NCI-H1105 (cell line): Measurements from ENCODE around the gene TIMP3.

Experiments
- DNase-seq: peaks from one replicate; lab custom pipeline; 2025; lab: John Stamatoyannopoulos, UW

The TIMP3 gene

GRCh38 chr22:32830473-32830872 is 29.0 kb downstream of the TIMP3 start:
- no peak for DNase-seq

DNA sequence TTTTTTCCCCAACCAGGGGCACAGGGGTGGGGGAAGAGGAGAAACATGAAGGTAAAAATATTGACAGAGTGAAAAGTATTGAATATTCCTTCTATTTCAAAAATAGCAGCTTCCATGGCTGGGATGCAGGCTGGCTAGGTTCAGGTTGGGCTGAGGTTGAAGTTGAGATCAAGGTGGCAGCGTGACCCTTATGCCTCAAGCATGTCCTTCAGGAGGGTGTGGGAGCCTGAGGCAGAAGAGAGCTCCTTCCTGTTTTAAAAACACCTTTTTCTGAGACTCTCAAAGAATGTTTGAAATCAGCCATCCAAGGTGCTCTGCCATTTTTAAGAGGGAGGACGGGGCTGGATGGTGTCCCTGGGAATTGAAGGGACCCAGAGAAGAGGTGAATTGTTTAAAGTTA is 29.5 kb downstream of the TIMP3 start:
- DNase-seq, result no peak

DNA sequence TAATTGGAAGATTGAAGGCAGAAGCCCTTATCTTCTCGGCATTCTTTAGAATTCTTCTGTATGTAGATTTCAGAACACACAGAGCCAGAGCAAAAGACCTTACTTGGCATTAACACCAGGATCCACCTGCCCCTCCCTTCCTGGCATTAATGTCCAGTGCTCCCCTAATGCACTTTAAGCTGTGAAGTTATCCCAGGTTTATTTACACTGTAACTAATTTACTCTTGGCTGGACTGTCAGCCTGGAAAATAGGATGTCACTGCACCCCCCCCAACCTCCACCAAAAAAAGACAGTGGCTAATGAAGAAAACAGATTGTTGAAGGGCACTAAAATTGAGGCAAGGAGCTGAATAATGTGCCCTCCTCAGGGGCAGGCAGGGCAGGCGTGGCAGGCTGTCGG is 30.1 kb downstream of the TIMP3 start:
- DNase-seq, result no peak

DNA sequence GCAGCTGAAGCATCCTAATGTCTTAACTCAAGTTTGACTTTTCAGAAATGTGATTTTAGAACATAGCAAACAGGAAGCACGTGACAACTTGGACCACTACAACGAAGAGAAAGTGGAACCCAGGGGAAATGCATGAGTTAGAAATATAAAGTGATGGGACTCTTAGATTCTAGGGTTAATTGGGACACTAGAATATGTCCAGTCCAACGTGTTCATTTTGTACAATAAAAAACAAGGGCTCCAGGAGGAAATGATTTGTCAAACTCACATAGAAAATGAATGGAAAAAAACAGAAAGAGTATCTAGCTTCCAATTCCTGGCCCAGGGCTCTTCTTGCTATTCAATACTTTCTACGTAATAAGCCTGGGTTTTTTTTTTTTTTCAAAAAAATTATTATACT is 30.7 kb downstream of the TIMP3 start:
- no peak for DNase-seq

GRCh38 chr22:32836280-32837123 is 35.0 kb downstream of the TIMP3 start:
- DNase-seq, result no peak

- no peak for DNase-seq
These were observed 35.6 kb downstream of the TIMP3 start for GRCh38 chr22:32837142-32837541.

DNA sequence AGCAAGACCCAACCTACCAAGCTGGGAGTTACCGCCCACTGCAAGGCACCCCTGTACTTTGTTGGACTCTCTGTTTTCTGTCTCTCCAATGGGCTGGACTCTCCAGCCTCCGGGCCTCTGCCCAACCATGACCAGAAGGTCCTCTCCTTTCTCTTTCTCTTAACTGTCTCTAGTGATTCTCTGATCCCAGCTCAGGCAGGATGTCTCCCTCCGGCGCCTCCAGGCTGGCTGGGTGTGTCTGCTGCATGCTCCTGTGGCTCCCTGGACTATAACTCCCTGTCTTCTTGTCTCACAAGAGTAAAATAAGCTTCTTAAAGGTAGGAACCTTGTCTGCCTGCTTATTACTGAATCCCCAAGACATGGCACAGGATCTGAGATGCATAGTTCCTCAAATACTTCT is 36.3 kb downstream of the TIMP3 start:
- DNase-seq, result no peak

DNA sequence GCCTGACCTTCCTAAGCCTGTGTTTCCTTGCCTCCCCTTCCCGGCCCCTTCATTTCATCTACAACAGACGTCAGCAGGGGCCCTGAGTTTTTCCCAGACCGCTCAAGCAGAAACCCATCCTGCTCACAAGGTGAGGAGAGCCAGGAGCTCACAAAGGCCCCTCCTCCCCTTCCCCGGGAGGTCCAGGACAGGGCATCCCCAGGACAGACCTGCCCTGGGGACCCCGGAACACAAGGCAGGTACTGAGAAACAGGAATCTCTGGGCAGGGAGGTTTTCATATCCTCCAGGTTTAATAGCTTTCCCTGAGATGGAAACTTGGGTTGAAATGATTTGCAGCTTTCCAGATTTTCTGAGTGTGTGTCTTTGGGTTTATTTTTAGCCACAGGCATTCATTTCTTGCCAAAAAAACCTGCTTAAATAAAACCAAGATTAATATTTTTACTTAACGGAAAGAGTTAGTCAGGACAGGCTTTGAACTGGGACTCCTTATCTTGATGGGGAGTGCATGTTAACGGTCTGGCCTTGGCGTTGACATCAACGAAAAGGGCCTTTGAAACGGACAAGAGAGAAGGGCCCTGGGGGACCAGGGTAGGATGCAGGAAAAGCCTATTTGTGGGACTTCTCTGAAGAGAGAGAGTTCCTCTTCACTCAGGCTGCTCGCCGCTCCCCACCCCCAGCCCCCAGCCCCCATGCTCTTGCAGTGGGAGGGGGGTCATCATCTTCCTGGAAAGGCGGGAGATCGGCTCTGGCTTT is 38.5 kb downstream of the TIMP3 start:
- DNase-seq, result no peak

- DNase-seq, result no peak
These were observed 39.7 kb downstream of the TIMP3 start for GRCh38 chr22:32841175-32841574.

- no peak for DNase-seq
These were observed 41.0 kb downstream of the TIMP3 start for GRCh38 chr22:32842486-32842885.

DNA sequence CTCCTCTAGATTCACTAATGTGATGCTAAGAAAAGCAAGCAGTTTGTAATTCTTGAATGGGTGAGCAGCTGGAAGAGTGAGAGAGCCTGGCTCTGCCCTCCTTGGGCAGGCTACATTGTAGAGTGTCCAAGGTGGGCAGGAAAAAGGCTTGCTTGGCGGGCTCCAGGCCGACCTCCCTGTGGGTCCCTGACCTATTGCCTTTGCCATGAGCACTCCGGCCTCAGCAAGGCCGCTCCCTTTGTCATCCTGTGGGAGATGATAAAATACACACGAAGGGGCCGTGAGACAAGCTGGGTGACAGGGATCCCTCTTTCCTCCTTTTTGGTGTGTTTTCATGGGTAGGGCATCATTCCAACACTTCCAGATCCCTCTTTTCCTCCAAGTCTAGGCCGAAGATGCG is 41.8 kb downstream of the TIMP3 start:
- no peak for DNase-seq

DNA sequence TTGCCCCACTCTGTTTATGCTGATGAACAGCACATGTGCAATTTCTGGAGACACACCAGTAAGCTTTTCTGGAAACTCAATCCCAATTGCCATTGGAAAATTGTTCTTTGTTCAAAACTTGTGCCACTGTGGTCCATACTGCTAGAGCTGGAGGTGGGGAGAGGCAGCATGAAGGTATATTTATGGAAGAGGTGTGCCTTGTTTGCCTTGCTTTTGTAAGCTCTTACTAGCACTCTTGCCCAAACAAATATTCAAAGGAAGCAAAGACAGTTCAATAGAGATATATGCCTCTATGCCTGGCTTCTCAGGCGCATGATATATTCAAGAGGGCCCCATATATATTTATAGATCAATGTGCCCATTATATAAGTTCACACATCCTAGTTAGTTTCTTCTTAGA is 42.7 kb downstream of the TIMP3 start:
- no peak for DNase-seq

DNA sequence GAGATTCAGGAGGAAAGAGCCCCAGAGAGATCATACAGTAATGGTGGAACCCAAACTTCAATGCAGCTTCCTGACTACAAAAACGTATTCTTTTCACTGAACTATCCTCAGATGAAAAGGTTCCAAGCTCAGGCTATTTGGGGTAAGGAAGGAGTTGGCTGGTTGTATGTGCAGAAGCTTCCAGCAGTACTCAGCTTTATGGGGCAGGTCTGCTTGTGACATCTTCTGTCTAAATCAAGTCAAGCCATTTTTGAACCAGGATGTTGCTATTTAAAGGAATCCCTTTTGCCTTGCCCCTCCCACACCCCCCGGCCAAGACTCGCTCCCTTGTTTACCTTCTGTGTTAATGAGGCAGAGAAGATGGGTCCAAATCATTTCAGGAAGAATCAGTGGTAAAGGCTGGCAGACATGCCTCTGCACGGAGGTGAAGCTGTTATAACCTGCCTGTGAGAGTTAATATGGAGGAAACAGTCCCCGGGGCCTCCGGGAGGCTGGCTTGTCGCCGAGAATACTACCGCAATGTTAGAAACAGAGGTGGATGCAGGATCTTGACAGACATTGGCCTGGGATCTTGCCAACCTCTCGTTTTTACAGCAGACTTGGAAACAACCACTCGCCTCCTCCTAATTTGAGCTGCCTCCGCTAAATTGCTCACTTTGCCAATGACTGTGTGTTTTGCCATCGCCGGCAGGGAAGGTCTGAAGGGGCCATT is 45.4 kb downstream of the TIMP3 start:
- DNase-seq, result no peak

- no peak for DNase-seq
These were observed 46.7 kb downstream of the TIMP3 start for GRCh38 chr22:32848226-32848625.

GRCh38 chr22:32849501-32849900 is 48.0 kb downstream of the TIMP3 start:
- no peak for DNase-seq

DNA sequence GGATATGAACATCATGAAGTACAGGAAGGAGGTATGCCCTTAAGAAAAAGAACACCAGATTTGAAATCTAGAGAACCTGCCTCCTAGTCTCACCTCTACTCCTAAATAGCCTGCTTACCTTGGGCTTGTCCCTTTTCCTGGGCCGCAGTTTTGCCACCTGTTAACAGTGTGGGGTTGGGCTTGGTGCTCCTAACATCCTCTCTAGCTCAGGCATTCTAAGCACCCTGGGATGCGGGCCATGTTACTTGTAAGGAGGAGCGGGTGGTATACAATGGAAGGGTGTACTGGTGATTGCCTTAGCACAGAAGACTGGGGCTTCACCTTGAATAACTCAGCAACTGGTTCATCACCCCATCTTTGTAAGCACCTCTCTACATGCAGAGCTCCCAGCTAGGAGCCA is 48.7 kb downstream of the TIMP3 start:
- DNase-seq, result no peak

DNA sequence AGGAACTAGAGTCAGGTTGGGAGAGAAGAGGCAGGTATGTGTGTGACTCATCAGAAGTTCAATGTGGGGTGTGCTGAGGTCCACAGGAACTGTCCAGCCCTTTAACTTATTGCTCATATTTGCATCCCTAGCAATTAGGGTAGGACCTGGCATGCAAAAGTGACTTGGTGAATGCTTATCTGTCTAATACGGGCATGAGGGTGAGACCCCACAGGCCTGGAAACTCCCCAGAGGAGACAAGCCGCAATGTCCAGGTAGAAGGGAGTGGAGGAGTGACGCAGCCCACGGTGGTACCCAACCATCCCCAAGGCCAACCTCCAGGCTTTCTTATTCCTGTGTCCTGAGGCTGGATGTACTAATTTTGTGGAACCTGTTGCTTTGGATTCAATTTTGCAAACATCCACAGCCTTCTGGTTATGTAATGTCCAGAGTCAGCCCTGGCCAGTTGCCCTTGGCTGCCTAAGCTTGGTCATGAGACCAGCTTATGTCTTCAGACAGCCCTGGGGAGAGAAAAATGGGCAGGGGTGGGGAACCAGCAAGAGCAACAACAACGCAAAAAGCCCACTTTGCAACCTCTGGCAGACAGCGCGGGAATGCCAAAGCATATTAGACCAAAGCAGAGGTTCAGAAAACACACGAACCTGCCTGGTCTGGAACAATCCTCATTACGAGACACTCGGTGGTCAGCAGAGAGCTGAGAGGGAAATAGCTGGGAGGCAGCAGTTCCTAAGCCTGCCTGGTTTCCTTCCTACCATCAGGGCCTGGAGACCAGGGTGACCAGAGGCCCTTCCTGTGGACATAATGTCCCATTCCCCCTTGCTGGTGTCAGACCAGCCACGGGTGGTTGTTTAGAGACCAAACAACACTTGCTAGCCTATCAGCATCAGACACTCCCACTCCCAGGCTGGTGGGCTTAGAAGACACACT is 49.3 kb downstream of the TIMP3 start:
- DNase-seq, result no peak

DNA sequence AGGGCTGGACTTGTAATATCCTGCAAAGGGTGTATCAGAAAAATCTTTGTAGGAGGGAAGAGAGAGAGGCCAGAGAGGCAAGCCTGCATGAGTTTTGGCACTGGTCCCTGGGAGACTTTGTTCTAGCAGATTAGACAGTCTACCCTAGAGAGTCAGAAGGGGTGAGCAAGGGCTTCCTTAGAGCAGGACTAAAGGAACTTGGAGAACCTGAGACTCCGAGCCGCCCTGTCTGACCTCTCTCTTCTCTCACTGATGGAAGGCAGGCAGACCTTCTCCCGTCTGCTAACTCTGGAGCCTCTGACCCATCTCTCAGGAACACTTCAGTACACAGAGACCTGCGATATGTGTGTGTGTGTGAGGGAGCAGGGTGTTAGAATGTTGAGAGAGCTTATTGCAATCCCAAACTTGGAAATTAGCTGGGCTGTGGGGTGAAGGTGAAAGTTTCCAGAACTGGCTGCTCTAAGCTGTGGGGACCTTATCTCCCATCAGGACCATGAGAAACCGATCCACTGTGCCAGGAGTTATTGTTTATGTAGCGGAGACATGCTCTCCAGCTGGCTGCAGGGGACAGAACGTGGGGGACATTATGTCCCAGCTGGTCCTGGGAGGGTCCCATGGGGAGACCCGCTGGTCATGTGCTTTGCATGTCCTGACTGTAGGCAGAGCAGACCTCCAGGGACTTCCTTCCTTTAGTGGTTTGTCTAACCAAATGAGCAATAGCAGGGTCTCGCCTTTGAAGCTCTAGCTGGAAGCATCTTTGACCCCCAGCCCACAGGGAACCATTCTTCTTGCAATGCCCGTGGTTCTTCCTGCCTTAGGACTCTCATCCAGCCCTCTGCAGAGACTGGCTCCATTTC is 51.1 kb downstream of the TIMP3 start:
- DNase-seq, result no peak

DNA sequence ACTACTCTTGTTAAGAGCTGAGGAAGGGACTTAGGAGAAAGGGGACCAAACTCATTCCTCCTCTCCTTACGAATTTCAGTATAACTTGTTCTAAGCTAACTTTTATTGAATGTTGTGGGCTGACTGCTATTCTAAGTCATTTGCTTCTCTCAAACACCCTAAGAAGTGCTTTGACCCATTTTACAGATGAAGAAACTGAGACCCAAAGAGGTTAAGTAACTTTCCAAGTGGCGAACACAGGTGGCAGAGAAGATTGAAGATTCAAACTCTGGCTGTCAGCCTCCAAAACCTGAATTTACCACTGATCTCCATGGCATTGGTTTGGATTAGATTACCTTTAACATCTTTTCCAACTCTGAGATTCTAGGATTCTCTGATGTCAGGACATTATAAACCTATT is 52.2 kb downstream of the TIMP3 start:
- no peak for DNase-seq

GRCh38 chr22:32854351-32854804 is 52.9 kb downstream of the TIMP3 start:
- no peak for DNase-seq
